GM21423 (cell line): Measurements from ENCODE around the gene RPL7L1.

Source experiments
- ATAC-seq: cut with Tn5 transposase; IDR thresholded peaks from one replicate; pipeline ENCODE4 v1.9.1; 2021; ENCODE audit warnings: mild to moderate bottlenecking, moderate library complexity; ENCODE audit not compliant: unreplicated experiment

The RPL7L1 gene

GRCh38 chr6:42928986-42929820 is 49.8 kb downstream of the RPL7L1 start, which contains the start of gene CNPY3:
TSS of gene CNPY3 (plus strand) at chr6:42929480. CDS start at chr6:42929571, 91 bp downstream.
- ATAC-seq: peak; percentile 75

- peak; percentile 47 for ATAC-seq
These were observed 50.5 kb downstream of the RPL7L1 start for GRCh38 chr6:42929821-42930360.

GRCh38 chr6:42932412-42932811 is 53.0 kb downstream of the RPL7L1 start:
- no peak for ATAC-seq

GRCh38 chr6:42933205-42933604 is 53.8 kb downstream of the RPL7L1 start:
- ATAC-seq: no peak

GRCh38 chr6:42935322-42935721 is 55.9 kb downstream of the RPL7L1 start:
- ATAC-seq: no peak

- ATAC-seq: no peak
These were observed 57.0 kb downstream of the RPL7L1 start for GRCh38 chr6:42936398-42936797.

- no peak for ATAC-seq
These were observed 58.4 kb downstream of the RPL7L1 start for GRCh38 chr6:42937548-42938427.

GRCh38 chr6:42938428-42938796 is 59.0 kb downstream of the RPL7L1 start:
- no peak for ATAC-seq

GRCh38 chr6:42938987-42939809 is 59.8 kb downstream of the RPL7L1 start:
- ATAC-seq: no peak
